GM12878 (cell line): Measurements from ENCODE around the gene PHAF1. TPM values are rescaled to one million over a fixed set of nuclear protein-coding genes. Genes with fewer than 3 reads are reported as not detected.

Source experiments
- ATAC-seq: fragments of 200-7000 bp; cut with Tn5 transposase; 3 replicates; pipeline ENCODE4 v1.9.1; 2020; ENCODE audit warnings: mild to moderate bottlenecking, moderate library complexity
- BruUV-seq: library from RNA; stranded (reverse); fragments of 400-500 nt; replicated peaks from 2 replicates; lab custom pipeline; 2021; lab: Mats Ljungman, UMichigan
- CTCF ChIA-PET: fragments of 300-600 bp; sonication (Branson Sonifier 250); formaldehyde crosslinking; extraction: SDS; loops from one replicate; lab custom pipeline; 2021; ENCODE audit warnings: inconsistent platforms; lab: Yijun Ruan, JAX
- POLR2A ChIA-PET: fragments of 350-600 bp; formaldehyde crosslinking; extraction: SDS; loops from one replicate; lab custom pipeline; 2021; ENCODE audit warnings: inconsistent platforms; lab: Charles Lee
- RAD21 ChIA-PET: fragments of 300-600 bp; sonication (Branson Sonifier 250); formaldehyde crosslinking; loops from one replicate; lab custom pipeline; 2023; ENCODE audit warnings: antibody characterized with exemption; ENCODE audit not compliant: unreplicated experiment; lab: Charles Lee
- SMC1A ChIA-PET: fragments of 300-600 bp; sonication (Branson Sonifier 250); formaldehyde crosslinking; loops from one replicate; lab custom pipeline; 2023; ENCODE audit not compliant: unreplicated experiment, uncharacterized antibody; lab: Charles Lee
- DNase-seq: peaks from one replicate; pipeline ENCODE4 v3.0.0-alpha.2; 2011; ENCODE audit warnings: low read depth, low spot score
- FAIRE-seq: peaks from 3 replicates; lab custom pipeline; 2011; peaks lifted over from hg19 to GRCh38; lab: Jason Lieb, UNC
- H2AFZ ChIP-seq: 2 replicates; pipeline ENCODE4 v1.6.0; 2011; ENCODE audit warnings: low read depth, low read length, control low read depth; ENCODE audit not compliant: control insufficient read depth
- H3K27ac ChIP-seq: 2 replicates; pipeline ENCODE4 v1.5.1; 2011; ENCODE audit warnings: control low read depth; ENCODE audit not compliant: control insufficient read depth, insufficient read depth
- H3K27me3 ChIP-seq, 2 experiments: replicated peaks in 1 of 2; 2 replicates each; pipeline versions ENCODE4 v1.6.0 to v1.6.1; 2011; ENCODE audit warnings: low read length in 1 of 2; ENCODE audit not compliant: control insufficient read depth in 2 of 2, insufficient read depth in 2 of 2
- H3K36me3 ChIP-seq, 2 experiments: 2 replicates each; pipeline ENCODE4 v1.5.1; 2011; ENCODE audit warnings: low read length in 1 of 2; ENCODE audit not compliant: control insufficient read depth in 2 of 2, insufficient read depth in 2 of 2
- H3K4me1 ChIP-seq: 2 replicates; pipeline ENCODE4 v1.6.1; 2011; ENCODE audit warnings: mild to moderate bottlenecking, low read length, moderate library complexity, mixed read lengths; ENCODE audit not compliant: control insufficient read depth, insufficient read depth
- H3K4me2 ChIP-seq: 2 replicates; pipeline ENCODE4 v1.6.0; 2011; ENCODE audit warnings: control low read depth; ENCODE audit not compliant: control insufficient read depth, insufficient read depth
- H3K4me3 ChIP-seq: fragments of 200-600 bp; sonication (generic); 2 replicates; pipeline ENCODE4 v1.5.1; 2016
- H3K79me2 ChIP-seq: 2 replicates; pipeline ENCODE4 v1.6.0; 2011; ENCODE audit warnings: low read length; ENCODE audit not compliant: control insufficient read depth, insufficient read depth
- H3K9ac ChIP-seq: 2 replicates; pipeline ENCODE4 v1.8.0; 2011; ENCODE audit warnings: low read length, control low read depth, mixed read lengths; ENCODE audit not compliant: control insufficient read depth, insufficient read depth
- H3K9me3 ChIP-seq: replicated peaks from 3 replicates; pipeline ENCODE4 v1.5.1; 2011; ENCODE audit warnings: mild to moderate bottlenecking, low read length; ENCODE audit not compliant: control insufficient read depth, insufficient read depth
- H4K20me1 ChIP-seq: 2 replicates; pipeline ENCODE4 v1.6.0; 2011; ENCODE audit not compliant: control insufficient read depth, insufficient read depth
- ATF7 ChIP-seq: fragments of 450-650 bp; IDR thresholded peaks from 2 replicates; pipeline ENCODE4 v1.6.1; 2016; ENCODE audit warnings: low read depth, mild to moderate bottlenecking
- EED ChIP-seq: sonication (generic); IDR thresholded peaks from 2 replicates; pipeline ENCODE4 v1.6.1; 2016; ENCODE audit warnings: antibody characterized with exemption, low read depth
- MEF2A ChIP-seq: IDR thresholded peaks from 2 replicates; pipeline ENCODE4 v1.6.1; 2011; ENCODE audit warnings: low read depth, mild to moderate bottlenecking, low read length, moderate library complexity; ENCODE audit not compliant: insufficient read depth
- MEF2B ChIP-seq: fragments of 450-650 bp; IDR thresholded peaks from 2 replicates; pipeline ENCODE4 v1.6.1; 2018; ENCODE audit warnings: mild to moderate bottlenecking, moderate library complexity; ENCODE audit not compliant: partially characterized antibody, poor library complexity, severe bottlenecking
- NRF1 ChIP-seq: conservative IDR thresholded peaks from 2 replicates; pipeline ENCODE4 v1.6.1; 2011; ENCODE audit warnings: mild to moderate bottlenecking, low read depth, low read length, improper control_type of control experiment
- SKIL ChIP-seq: fragments of 450-650 bp; IDR thresholded peaks from 2 replicates; pipeline ENCODE4 v1.6.1; 2017; ENCODE audit warnings: mild to moderate bottlenecking, low read depth, inconsistent platforms; ENCODE audit not compliant: poor library complexity, severe bottlenecking
- SMARCA5 ChIP-seq: fragments of 450-650 bp; IDR thresholded peaks from 2 replicates; pipeline ENCODE4 v1.6.1; 2017; ENCODE audit warnings: mild to moderate bottlenecking
- SRF ChIP-seq, 2 experiments: IDR thresholded peaks; 2 replicates each; pipeline ENCODE4 v1.6.1; 2011; ENCODE audit warnings: low read depth in 2 of 2, low read length in 2 of 2, mild to moderate bottlenecking in 1 of 2, moderate library complexity in 1 of 2
- SUZ12 ChIP-seq: fragments of 200-600 bp; sonication (generic); IDR thresholded peaks from one replicate; pipeline ENCODE4 v1.6.1; 2018; ENCODE audit warnings: antibody characterized with exemption, mild to moderate bottlenecking; ENCODE audit not compliant: unreplicated experiment
- ZBTB4 ChIP-seq: fragments of 450-650 bp; formaldehyde crosslinking; IDR thresholded peaks from 2 replicates; pipeline ENCODE4 v1.4.0; 2022; ENCODE audit warnings: mild to moderate bottlenecking, moderate library complexity
- whole genome bisulfite sequencing: methylation state at CpG from one replicate; pipeline ENCODE4 v1.1.6; 2016; ENCODE audit warnings: low lambda C conversion rate; ENCODE audit not compliant: insufficient replicate concordance, insufficient coverage; ENCODE audit errors: missing lambda C conversion rate; 5-methylcytosine and 5-hydroxymethylcytosine counted together
- in situ Hi-C: fragments of 300-500 bp; cut with MboI; formaldehyde crosslinking; loops from 9 replicates; pipeline ENCODE4 v1.14.3; 2018; ENCODE audit warnings: mixed read lengths
- intact Hi-C: fragments of 100-400 bp; cut with micrococcal nuclease; formaldehyde crosslinking; loops from one replicate; pipeline ENCODE4 v1.14.2; 2022; ENCODE audit not compliant: unreplicated experiment
- polyA plus RNA-seq, 11 experiments: library from polyadenylated mRNA; depleted of rRNA in 4 of 11; unstranded in 6 of 11; stranded (reverse) in 5 of 11; fragments of >200 nt; fragmentation: Nextera tagmentation in 4 of 11; fragmentation: Illumina TruSeq in 1 of 11; extraction: Ambion mirVana in 4 of 11; extraction: Trizol in 1 of 11; gene quantifications; 1 replicate in 1 of 11; 2 replicates in 10 of 11; pipeline versions ENCODE4 v1.2.1 to v1.2.3, GENCODE V29; 2011 to 2016; ENCODE audit warnings: inconsistent platforms in 2 of 11, missing spikeins in 2 of 11, low read depth in 1 of 11
- total RNA-seq, 4 experiments: library from RNA; depleted of rRNA in 3 of 4; stranded (reverse); fragments of >200 nt in 3 of 4; fragmentation: Illumina TruSeq in 1 of 4; extraction: Trizol in 1 of 4; gene quantifications; 2 replicates each; pipeline versions ENCODE4 v1.2.1 to v1.2.3, GENCODE V29; 2013 to 2021
- TF ChIP-seq, protein P1 (sequence below): fragments of 450-650 bp; IDR thresholded peaks from 2 replicates; pipeline ENCODE4 v1.6.1; 2017; ENCODE audit warnings: mild to moderate bottlenecking, moderate library complexity

Gene PHAF1
- total and polyA plus RNA-seq, 10 of the 15 experiments (the other 5 are each of a cell fraction or from before 2014, with no cell fraction given) = 4.5 to 20.9 (median 14.9) TPM

- TF ChIP-seq ZBTB4 = no peak
Measured at GRCh38 chr16:67188323-67188722, 78.6 kb downstream of the PHAF1 start (continued).

- FAIRE-seq (no peak), DNase-seq (no peak), ATAC-seq (no peak)
- H3K4me3 ChIP-seq = no peak overlapping the region
- in situ Hi-C loops = no loop called here
- SMC1A ChIA-PET = interaction anchor here (0.5 kb wide), 1 partner anchor 234 kb away, joined by 3 read pairs; no protein-coding TSS in a partner anchor
- H2AFZ ChIP-seq = no peak overlapping the region
- BruUV-seq = no TSS peak
- H3K27ac ChIP-seq = no peak overlapping the region
- H3K36me3 ChIP-seq = no peaks in the 10 kb centered on the region
- CTCF ChIA-PET = interaction anchor here (1.0 to 1.7 kb wide), 2 partner anchors 9 to 235 kb away, joined by 4 read pairs; no protein-coding TSS in a partner anchor
- intact Hi-C loops = no loop called here
- POLR2A ChIA-PET = interaction anchor here (0.9 kb wide), 1 partner anchor 58 kb away, joined by 3 read pairs; the partner anchor contains the start of gene FHOD1
- TF ChIP-seq SUZ12 = no peak
- TF ChIP-seq MEF2B = no peak
- no peak for TF ChIP-seq ATF7
- TF ChIP-seq SKIL = no peak
- TF ChIP-seq, protein P1, sequence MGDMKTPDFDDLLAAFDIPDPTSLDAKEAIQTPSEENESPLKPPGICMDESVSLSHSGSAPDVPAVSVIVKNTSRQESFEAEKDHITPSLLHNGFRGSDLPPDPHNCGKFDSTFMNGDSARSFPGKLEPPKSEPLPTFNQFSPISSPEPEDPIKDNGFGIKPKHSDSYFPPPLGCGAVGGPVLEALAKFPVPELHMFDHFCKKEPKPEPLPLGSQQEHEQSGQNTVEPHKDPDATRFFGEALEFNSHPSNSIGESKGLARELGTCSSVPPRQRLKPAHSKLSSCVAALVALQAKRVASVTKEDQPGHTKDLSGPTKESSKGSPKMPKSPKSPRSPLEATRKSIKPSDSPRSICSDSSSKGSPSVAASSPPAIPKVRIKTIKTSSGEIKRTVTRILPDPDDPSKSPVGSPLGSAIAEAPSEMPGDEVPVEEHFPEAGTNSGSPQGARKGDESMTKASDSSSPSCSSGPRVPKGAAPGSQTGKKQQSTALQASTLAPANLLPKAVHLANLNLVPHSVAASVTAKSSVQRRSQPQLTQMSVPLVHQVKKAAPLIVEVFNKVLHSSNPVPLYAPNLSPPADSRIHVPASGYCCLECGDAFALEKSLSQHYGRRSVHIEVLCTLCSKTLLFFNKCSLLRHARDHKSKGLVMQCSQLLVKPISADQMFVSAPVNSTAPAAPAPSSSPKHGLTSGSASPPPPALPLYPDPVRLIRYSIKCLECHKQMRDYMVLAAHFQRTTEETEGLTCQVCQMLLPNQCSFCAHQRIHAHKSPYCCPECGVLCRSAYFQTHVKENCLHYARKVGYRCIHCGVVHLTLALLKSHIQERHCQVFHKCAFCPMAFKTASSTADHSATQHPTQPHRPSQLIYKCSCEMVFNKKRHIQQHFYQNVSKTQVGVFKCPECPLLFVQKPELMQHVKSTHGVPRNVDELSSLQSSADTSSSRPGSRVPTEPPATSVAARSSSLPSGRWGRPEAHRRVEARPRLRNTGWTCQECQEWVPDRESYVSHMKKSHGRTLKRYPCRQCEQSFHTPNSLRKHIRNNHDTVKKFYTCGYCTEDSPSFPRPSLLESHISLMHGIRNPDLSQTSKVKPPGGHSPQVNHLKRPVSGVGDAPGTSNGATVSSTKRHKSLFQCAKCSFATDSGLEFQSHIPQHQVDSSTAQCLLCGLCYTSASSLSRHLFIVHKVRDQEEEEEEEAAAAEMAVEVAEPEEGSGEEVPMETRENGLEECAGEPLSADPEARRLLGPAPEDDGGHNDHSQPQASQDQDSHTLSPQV = no peak
- no peak for TF ChIP-seq MEF2A
- no peak for TF ChIP-seq NRF1
- no peak for TF ChIP-seq EED
- no peak for TF ChIP-seq SMARCA5
- no peak for TF ChIP-seq SRF (IDR thresholded peaks at IDR 0.05; ENCODE audit: low read depth in 2 of 2, low read length in 2 of 2)
- H3K9ac ChIP-seq = no peak overlapping the region
- peaks cover 12% of the 10 kb centered on the region for H3K4me1 ChIP-seq
- no peaks in the 10 kb centered on the region; the same call in 1 of the 2 replicates for H4K20me1 ChIP-seq
- peaks cover 0 to 3% of the 10 kb centered on the region in 2 experiments; a peak in 2 of 4 replicates for H3K27me3 ChIP-seq
- no peak overlapping the region for H3K4me2 ChIP-seq
- RAD21 ChIA-PET = no interaction called here
- WGBS = 76% methylated on average over 14 of the region's 15 CpGs
- H3K9me3 ChIP-seq = no peaks in the 10 kb centered on the region
- peaks cover 18% of the 10 kb centered on the region for H3K79me2 ChIP-seq
Measured at GRCh38 chr16:67188798-67189197, 79.1 kb downstream of the PHAF1 start.
